Activated CD4-positive, alpha-beta T cell treated with anti-CD3 and anti-CD28 coated beads, Interleukin-2, amount 50 U/mL, for 4 hours (primary cell): ENCODE measurements around the gene ARHGAP28.

ENCODE experiments used
- DNase-seq, 2 experiments: peaks; one replicate each; pipeline ENCODE4 v3.0.0-alpha.2; 2020

The ARHGAP28 gene

GRCh38 chr18:6732952-6733351, 3.4 kb downstream of the ARHGAP28 start:
- no peak for DNase-seq

- DNase-seq, result no peak
Measured at GRCh38 chr18:6733758-6734157, 4.2 kb downstream of the ARHGAP28 start.

GRCh38 chr18:6734726-6735430, 5.4 kb downstream of the ARHGAP28 start:
- DNase-seq, result no peak

- no peak for DNase-seq
Measured at GRCh38 chr18:6737833-6738232, 8.3 kb downstream of the ARHGAP28 start.

- DNase-seq, result no peak
Measured at GRCh38 chr18:6738622-6739021, 9.1 kb downstream of the ARHGAP28 start.

- no peak for DNase-seq
Measured at GRCh38 chr18:6741232-6741663, 11.7 kb downstream of the ARHGAP28 start.

- DNase-seq, result no peak
Measured at GRCh38 chr18:6741786-6742185, 12.3 kb downstream of the ARHGAP28 start.

- DNase-seq, result no peak
Measured at GRCh38 chr18:6743999-6744398, 14.5 kb downstream of the ARHGAP28 start.

- DNase-seq, result no peak
Measured at GRCh38 chr18:6744816-6745455, 15.4 kb downstream of the ARHGAP28 start.

- no peak for DNase-seq
Measured at GRCh38 chr18:6745504-6746031, 16.1 kb downstream of the ARHGAP28 start.

GRCh38 chr18:6746386-6746960, 17.0 kb downstream of the ARHGAP28 start:
- no peak for DNase-seq

GRCh38 chr18:6747646-6748045, 18.1 kb downstream of the ARHGAP28 start:
- DNase-seq, result no peak

- DNase-seq, result no peak
Measured at GRCh38 chr18:6748241-6748640, 18.7 kb downstream of the ARHGAP28 start.

GRCh38 chr18:6750411-6750810, 20.9 kb downstream of the ARHGAP28 start:
- DNase-seq, result no peak

- no peak for DNase-seq
Measured at GRCh38 chr18:6751222-6751621, 21.7 kb downstream of the ARHGAP28 start.

GRCh38 chr18:6752202-6752860, 22.8 kb downstream of the ARHGAP28 start:
- no peak for DNase-seq

GRCh38 chr18:6755107-6755506, 25.6 kb downstream of the ARHGAP28 start:
- no peak for DNase-seq

GRCh38 chr18:6757931-6758330, 28.4 kb downstream of the ARHGAP28 start:
- no peak for DNase-seq

GRCh38 chr18:6759579-6759978, 30.1 kb downstream of the ARHGAP28 start:
- DNase-seq, result no peak

- DNase-seq, result no peak
Measured at GRCh38 chr18:6763524-6763923, 34.0 kb downstream of the ARHGAP28 start.

- DNase-seq, result no peak
Measured at GRCh38 chr18:6764382-6764781, 34.9 kb downstream of the ARHGAP28 start.

- no peak for DNase-seq
Measured at GRCh38 chr18:6773777-6774176, 44.3 kb downstream of the ARHGAP28 start.

GRCh38 chr18:6775237-6775636, 45.7 kb downstream of the ARHGAP28 start:
- DNase-seq, result no peak

- no peak for DNase-seq
Measured at GRCh38 chr18:6775702-6776101, 46.2 kb downstream of the ARHGAP28 start.
